HepG2 (cell line): Measurements from ENCODE around the gene RBM44. TPM values are rescaled to one million over a fixed set of nuclear protein-coding genes. Genes with fewer than 3 reads are reported as not detected.

ENCODE experiments used
- ATF2 ChIP-seq: sonication (generic); formaldehyde crosslinking; IDR thresholded peaks from 2 replicates; pipeline ENCODE4 v1.4.0; 2020; ENCODE audit warnings: missing genetic modification reagents
- CEBPG ChIP-seq: IDR thresholded peaks from 2 replicates; pipeline ENCODE4 v1.6.1; 2016
- CTCF ChIP-seq: sonication (generic); formaldehyde crosslinking; IDR thresholded peaks from 2 replicates; pipeline ENCODE4 v1.5.0; 2020; ENCODE audit warnings: mild to moderate bottlenecking, missing genetic modification reagents, moderate library complexity
- GPBP1L1 ChIP-seq: sonication (generic); formaldehyde crosslinking; IDR thresholded peaks from 2 replicates; pipeline ENCODE4 v1.5.0; 2020; ENCODE audit warnings: mild to moderate bottlenecking, missing genetic modification reagents
- HDAC1 ChIP-seq: sonication (generic); formaldehyde crosslinking; IDR thresholded peaks from 2 replicates; pipeline ENCODE4 v1.5.1; 2020; ENCODE audit warnings: mild to moderate bottlenecking, missing genetic modification reagents
- NFAT5 ChIP-seq: sonication (generic); formaldehyde crosslinking; IDR thresholded peaks from 2 replicates; pipeline ENCODE4 v1.4.0; 2020; ENCODE audit warnings: missing genetic modification reagents
- PRPF4 ChIP-seq: fragments of 200-400 bp; formaldehyde crosslinking; IDR thresholded peaks from 2 replicates; pipeline ENCODE4 v1.6.1; 2016; ENCODE audit warnings: low read length, low read depth; ENCODE audit not compliant: poor library complexity, severe bottlenecking
- SMARCE1 ChIP-seq: fragments of 450-650 bp; IDR thresholded peaks from 2 replicates; pipeline ENCODE4 v1.6.1; 2017; ENCODE audit warnings: borderline replicate concordance
- STAT5B ChIP-seq: sonication (generic); formaldehyde crosslinking; IDR thresholded peaks from 2 replicates; pipeline ENCODE4 v1.4.0; 2020; ENCODE audit warnings: missing genetic modification reagents
- ZNF136 ChIP-seq: sonication (generic); formaldehyde crosslinking; IDR thresholded peaks from 2 replicates; pipeline ENCODE4 v1.8.1; 2022; ENCODE audit warnings: low read depth, mild to moderate bottlenecking, moderate library complexity, missing genetic modification reagents
- ZNF24 ChIP-seq: fragments of 450-650 bp; IDR thresholded peaks from 2 replicates; pipeline ENCODE4 v1.6.1; 2017; ENCODE audit warnings: antibody characterized with exemption, mild to moderate bottlenecking
- ZNF510 ChIP-seq: sonication (generic); formaldehyde crosslinking; IDR thresholded peaks from 2 replicates; pipeline ENCODE4 v1.4.0; 2020; ENCODE audit warnings: low read depth, mild to moderate bottlenecking, missing genetic modification reagents
- ZNF598 ChIP-seq: sonication (generic); formaldehyde crosslinking; IDR thresholded peaks from 2 replicates; pipeline ENCODE4 v1.5.1; 2020; ENCODE audit warnings: mild to moderate bottlenecking, missing genetic modification reagents, borderline replicate concordance
- ZNF660 ChIP-seq: sonication (generic); formaldehyde crosslinking; IDR thresholded peaks from 2 replicates; pipeline ENCODE4 v1.5.1; 2020; ENCODE audit warnings: mild to moderate bottlenecking, low read depth, missing genetic modification reagents, borderline replicate concordance
- ZNF773 ChIP-seq: sonication (generic); formaldehyde crosslinking; IDR thresholded peaks from 2 replicates; pipeline ENCODE4 v1.4.0; 2020; ENCODE audit warnings: missing genetic modification reagents, borderline replicate concordance
- ZNF788 ChIP-seq: sonication (generic); formaldehyde crosslinking; IDR thresholded peaks from 2 replicates; pipeline ENCODE4 v1.5.0; 2020; ENCODE audit warnings: mild to moderate bottlenecking, missing genetic modification reagents, borderline replicate concordance
- ZUFSP ChIP-seq: sonication (generic); formaldehyde crosslinking; IDR thresholded peaks from 2 replicates; pipeline ENCODE4 v1.9.0; 2021; ENCODE audit warnings: missing genetic modification reagents, mild to moderate bottlenecking, borderline replicate concordance
- polyA plus RNA-seq, 8 experiments: library from polyadenylated mRNA; depleted of rRNA in 3 of 8; stranded (reverse) in 7 of 8; unstranded in 1 of 8; fragments of >200 nt; fragmentation: Illumina TruSeq in 4 of 8; extraction: Trizol in 4 of 8; gene quantifications; 2 replicates each; pipeline versions ENCODE4 v1.2.1 to v1.2.3, GENCODE V29; 2011 to 2016; ENCODE audit warnings: low read depth in 4 of 8, missing spikeins in 1 of 8, mixed read lengths in 1 of 8; ENCODE audit not compliant: insufficient read depth in 1 of 8
- total RNA-seq, 5 experiments: library from RNA; depleted of rRNA; stranded (reverse); fragments of >200 nt; fragmentation: Illumina TruSeq; extraction: Trizol; gene quantifications; 2 replicates each; pipeline ENCODE4 v1.2.3, GENCODE V29; 2016; ENCODE audit warnings: low read depth in 1 of 5

Gene RBM44
- total and polyA plus RNA-seq, 2 of the 13 experiments (the other 11 are each of a cell fraction or from before 2014, with no cell fraction given): 0.13 to 0.50 TPM

- TF ChIP-seq NFAT5: no peak
- 0 out of 2 replicates have a peak, but pooled peaks have one; percentile 20 for TF ChIP-seq ZNF788
- no peak for TF ChIP-seq SMARCE1
- TF ChIP-seq ZNF660 (CRISPR knock-in tag): no peak
- TF ChIP-seq HDAC1 (CRISPR knock-in tag): 0 out of 2 replicates have a peak, but pooled peaks have one; percentile 46
- no peak for TF ChIP-seq GPBP1L1
- TF ChIP-seq ZNF136 (CRISPR knock-in tag): no peak
- no peak for TF ChIP-seq ZNF24
- no peak for TF ChIP-seq CEBPG (CRISPR knock-in tag)
- TF ChIP-seq ZNF510 (CRISPR knock-in tag): no peak
- peak; percentile 89 for TF ChIP-seq CTCF
- TF ChIP-seq ZNF773 (CRISPR knock-in tag): no peak
- no peak for TF ChIP-seq ZUFSP (CRISPR knock-in tag)
- no peak for TF ChIP-seq PRPF4
- TF ChIP-seq ZNF598 (CRISPR knock-in tag): no peak; the same call in 1 of the 2 replicates
- TF ChIP-seq ATF2 (CRISPR knock-in tag): peak; percentile 34; the same call in 1 of the 2 replicates
- TF ChIP-seq STAT5B: no peak
These were observed 23.6 kb upstream of the RBM44 start (continued) for GRCh38 chr2:237774811-237775553.
